ENCODE results near the gene RAB6B.

DNA sequence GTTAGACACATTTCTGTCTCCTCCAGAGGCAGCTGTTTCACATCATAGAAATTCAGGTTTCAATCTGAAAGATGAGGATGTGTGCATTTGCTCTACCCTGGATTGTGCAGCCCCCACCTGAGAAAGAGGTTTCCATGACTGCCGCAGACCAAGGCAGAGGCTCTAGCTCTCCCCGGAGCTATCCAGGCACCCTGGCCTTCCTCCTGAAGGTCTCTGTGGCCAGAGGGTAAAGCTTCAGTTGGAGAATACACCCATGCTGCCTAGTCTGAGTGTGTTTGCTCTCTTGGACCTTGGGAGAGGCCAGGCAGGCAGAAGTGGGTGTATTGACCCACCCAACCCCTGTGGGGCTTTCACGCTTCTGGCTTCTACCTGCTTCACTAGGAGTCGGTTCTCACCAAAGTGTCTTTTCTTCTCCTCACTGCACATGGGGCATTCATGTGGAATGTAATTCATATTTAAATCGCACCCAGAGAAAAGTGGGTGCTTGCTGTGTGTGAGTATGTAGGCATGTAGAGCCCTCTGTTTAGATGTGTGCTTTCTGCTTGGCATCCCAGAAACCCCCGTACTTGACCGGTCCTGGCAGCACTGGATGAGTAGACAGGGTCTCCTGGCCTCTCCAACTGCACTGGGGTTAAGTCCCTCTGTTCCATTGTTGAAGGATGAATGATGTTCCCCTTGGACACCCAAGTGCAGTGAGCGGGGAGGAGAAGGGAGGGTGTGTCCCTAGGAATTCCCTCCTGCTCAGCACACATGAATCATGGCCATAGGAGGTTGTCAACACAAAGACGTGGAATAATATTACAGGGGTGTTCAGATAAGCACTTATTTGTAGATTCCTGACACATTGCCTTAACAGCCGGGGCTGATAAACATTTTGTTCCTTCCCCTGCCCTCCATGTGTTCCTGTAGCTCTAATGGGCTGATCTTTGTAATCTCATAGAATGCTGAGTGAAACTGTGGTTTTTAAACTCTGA is 20.3 kb upstream of the RAB6B start:
- no peak for TF ChIP-seq ZFP30 (CRISPR knock-in tag; IDR thresholded peaks at IDR 0.05)
- TF ChIP-seq, protein P1, sequence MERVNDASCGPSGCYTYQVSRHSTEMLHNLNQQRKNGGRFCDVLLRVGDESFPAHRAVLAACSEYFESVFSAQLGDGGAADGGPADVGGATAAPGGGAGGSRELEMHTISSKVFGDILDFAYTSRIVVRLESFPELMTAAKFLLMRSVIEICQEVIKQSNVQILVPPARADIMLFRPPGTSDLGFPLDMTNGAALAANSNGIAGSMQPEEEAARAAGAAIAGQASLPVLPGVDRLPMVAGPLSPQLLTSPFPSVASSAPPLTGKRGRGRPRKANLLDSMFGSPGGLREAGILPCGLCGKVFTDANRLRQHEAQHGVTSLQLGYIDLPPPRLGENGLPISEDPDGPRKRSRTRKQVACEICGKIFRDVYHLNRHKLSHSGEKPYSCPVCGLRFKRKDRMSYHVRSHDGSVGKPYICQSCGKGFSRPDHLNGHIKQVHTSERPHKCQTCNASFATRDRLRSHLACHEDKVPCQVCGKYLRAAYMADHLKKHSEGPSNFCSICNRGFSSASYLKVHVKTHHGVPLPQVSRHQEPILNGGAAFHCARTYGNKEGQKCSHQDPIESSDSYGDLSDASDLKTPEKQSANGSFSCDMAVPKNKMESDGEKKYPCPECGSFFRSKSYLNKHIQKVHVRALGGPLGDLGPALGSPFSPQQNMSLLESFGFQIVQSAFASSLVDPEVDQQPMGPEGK (CRISPR knock-in tag; IDR thresholded peaks at IDR 0.05; ENCODE audit: borderline replicate concordance): no peak
- TF ChIP-seq ARNTL (CRISPR knock-in tag; IDR thresholded peaks at IDR 0.05; ENCODE audit: borderline replicate concordance, low read depth): no peak
- TF ChIP-seq ZFP3 (CRISPR knock-in tag; IDR thresholded peaks at IDR 0.05): no peak
- TF ChIP-seq, protein P2, sequence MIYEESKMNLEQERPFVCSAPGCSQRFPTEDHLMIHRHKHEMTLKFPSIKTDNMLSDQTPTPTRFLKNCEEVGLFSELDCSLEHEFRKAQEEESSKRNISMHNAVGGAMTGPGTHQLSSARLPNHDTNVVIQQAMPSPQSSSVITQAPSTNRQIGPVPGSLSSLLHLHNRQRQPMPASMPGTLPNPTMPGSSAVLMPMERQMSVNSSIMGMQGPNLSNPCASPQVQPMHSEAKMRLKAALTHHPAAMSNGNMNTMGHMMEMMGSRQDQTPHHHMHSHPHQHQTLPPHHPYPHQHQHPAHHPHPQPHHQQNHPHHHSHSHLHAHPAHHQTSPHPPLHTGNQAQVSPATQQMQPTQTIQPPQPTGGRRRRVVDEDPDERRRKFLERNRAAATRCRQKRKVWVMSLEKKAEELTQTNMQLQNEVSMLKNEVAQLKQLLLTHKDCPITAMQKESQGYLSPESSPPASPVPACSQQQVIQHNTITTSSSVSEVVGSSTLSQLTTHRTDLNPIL (CRISPR knock-in tag; IDR thresholded peaks at IDR 0.05; ENCODE audit: low read depth): no peak
- TF ChIP-seq SNAI2 (CRISPR knock-in tag; IDR thresholded peaks at IDR 0.05): no peak
- TF ChIP-seq OSR1 (CRISPR knock-in tag; IDR thresholded peaks at IDR 0.05): no peak
- TF ChIP-seq ZNF565 (CRISPR knock-in tag; conservative IDR thresholded peaks at IDR 0.05; ENCODE audit: low read depth): no peak
- no peak for TF ChIP-seq PPARA (CRISPR knock-in tag; IDR thresholded peaks at IDR 0.05; ENCODE audit: borderline replicate concordance)
- TF ChIP-seq ESRRG (CRISPR knock-in tag; IDR thresholded peaks at IDR 0.05): no peak

Measured in SK-N-SH treated with all-trans-retinoic acid at 6 μM for 48 hours (cell line).